ENCODE data around the gene CFAP46. TPM values are rescaled to one million over a fixed set of nuclear protein-coding genes. Genes with fewer than 3 reads are reported as not detected.

Gene CFAP46
- total and polyA plus RNA-seq, 10 of the 15 experiments (the other 5 are each of a cell fraction or from before 2014, with no cell fraction given): 0.01 to 0.18 (median 0.03) TPM; not detected in 7

GRCh38 chr10:132834891-132835847 lies 107.2 kb downstream of the CFAP46 start (continued):
- TF ChIP-seq ZSCAN29 (IDR thresholded peaks at IDR 0.05): no peak
- no peak for TF ChIP-seq ZNF592 (IDR thresholded peaks at IDR 0.05)
- TF ChIP-seq SMAD5 (IDR thresholded peaks at IDR 0.05; ENCODE audit: low read depth): no peak

- intact Hi-C loops (cut with micrococcal nuclease; ENCODE audit: unreplicated experiment) (no loop called here), in situ Hi-C loops (cut with MboI) (no loop called here)
- no peaks in the 10 kb centered on the region for H3K4me1 ChIP-seq (ENCODE audit: control insufficient read depth, insufficient read depth, low read length)
- no peaks in the 10 kb centered on the region for H3K27me3 ChIP-seq (replicated peaks in 1 of 2; ENCODE audit: control insufficient read depth in 2 of 2, insufficient read depth in 2 of 2, low read length in 1 of 2)
- ChIA-PET CTCF (no interaction called here), POLR2A (no interaction called here), RAD21 (ENCODE audit: unreplicated experiment) (no interaction called here), SMC1A (ENCODE audit: uncharacterized antibody, unreplicated experiment) (no interaction called here)
- WGBS (ENCODE audit: insufficient coverage, insufficient replicate concordance, low lambda C conversion rate, missing lambda C conversion rate): 51% methylated on average over 18 of the region's 18 CpGs
- no peak overlapping the region for H3K4me3 ChIP-seq
- no peak overlapping the region for H3K9ac ChIP-seq (ENCODE audit: control insufficient read depth, insufficient read depth, low read length)
- H3K36me3 ChIP-seq (ENCODE audit: control insufficient read depth in 2 of 2, insufficient read depth in 2 of 2, low read length in 1 of 2): no peaks in the 10 kb centered on the region
- ATAC-seq (no peak), FAIRE-seq (no peak), DNase-seq (ENCODE audit: low read depth, low spot score) (no peak)
- no peak overlapping the region for H3K4me2 ChIP-seq (ENCODE audit: control insufficient read depth, insufficient read depth)
- H4K20me1 ChIP-seq (ENCODE audit: control insufficient read depth, insufficient read depth): no peaks in the 10 kb centered on the region
- no peak overlapping the region for H3K27ac ChIP-seq (ENCODE audit: control insufficient read depth, insufficient read depth)
- no TSS peak for BruUV-seq (replicated peaks)
- no peaks in the 10 kb centered on the region for H3K9me3 ChIP-seq (replicated peaks; ENCODE audit: control insufficient read depth, insufficient read depth, low read length)
- H3K79me2 ChIP-seq (ENCODE audit: control insufficient read depth, insufficient read depth, low read length): no peaks in the 10 kb centered on the region
- H2AFZ ChIP-seq (ENCODE audit: control insufficient read depth, low read depth, low read length): no peak overlapping the region
- TF ChIP-seq ZZZ3 (IDR thresholded peaks at IDR 0.05; ENCODE audit: control insufficient read depth, insufficient read length, low read depth) (no peak), POLR2AphosphoS2 (IDR thresholded peaks at IDR 0.05; ENCODE audit: low read depth, low read length) (no peak), RELA (IDR thresholded peaks at IDR 0.05; ENCODE audit: borderline replicate concordance, partially characterized antibody) (no peak), SKIL (IDR thresholded peaks at IDR 0.05; ENCODE audit: low read depth, poor library complexity, severe bottlenecking) (no peak), IKZF1 (conservative IDR thresholded peaks at IDR 0.05) (no peak), SMAD5 (IDR thresholded peaks at IDR 0.05; ENCODE audit: low read depth) (no peak), SMAD1 (IDR thresholded peaks at IDR 0.05; ENCODE audit: low read depth, partially characterized antibody) (no peak), FOS (IDR thresholded peaks at IDR 0.05; ENCODE audit: borderline replicate concordance, extremely low read depth, insufficient read length) (no peak)
Observed at GRCh38 chr10:132834311-132834761, 108.0 kb downstream of the CFAP46 start.
